ENCODE data around the gene NUAK2. TPM values are rescaled to one million over a fixed set of nuclear protein-coding genes. Genes with fewer than 3 reads are reported as not detected.

Gene NUAK2
- total and polyA plus RNA-seq, 2 of the 8 experiments (the other 6 are each of a cell fraction or from before 2014, with no cell fraction given): 9.4 to 12.9 TPM

DNA sequence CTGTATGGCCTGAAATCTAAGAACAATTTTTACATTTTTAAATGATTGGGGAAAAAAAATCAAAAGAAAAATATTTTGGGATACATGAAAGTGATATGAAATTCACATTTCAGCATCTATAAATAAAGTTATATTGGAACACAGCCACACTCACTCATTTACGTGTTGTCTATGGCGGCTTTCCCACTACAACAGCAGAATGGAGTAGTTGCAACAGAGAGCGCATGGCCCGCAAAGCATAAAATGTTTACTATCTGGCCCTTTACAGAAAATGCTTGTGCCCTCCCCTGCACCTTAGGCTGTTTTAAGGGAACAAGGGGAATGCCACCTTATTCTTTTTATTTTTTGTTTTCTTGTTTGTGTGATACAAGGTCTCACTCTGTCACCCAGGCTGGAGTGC, 31.6 kb upstream of the NUAK2 start (continued):
- TF ChIP-seq, protein P1, sequence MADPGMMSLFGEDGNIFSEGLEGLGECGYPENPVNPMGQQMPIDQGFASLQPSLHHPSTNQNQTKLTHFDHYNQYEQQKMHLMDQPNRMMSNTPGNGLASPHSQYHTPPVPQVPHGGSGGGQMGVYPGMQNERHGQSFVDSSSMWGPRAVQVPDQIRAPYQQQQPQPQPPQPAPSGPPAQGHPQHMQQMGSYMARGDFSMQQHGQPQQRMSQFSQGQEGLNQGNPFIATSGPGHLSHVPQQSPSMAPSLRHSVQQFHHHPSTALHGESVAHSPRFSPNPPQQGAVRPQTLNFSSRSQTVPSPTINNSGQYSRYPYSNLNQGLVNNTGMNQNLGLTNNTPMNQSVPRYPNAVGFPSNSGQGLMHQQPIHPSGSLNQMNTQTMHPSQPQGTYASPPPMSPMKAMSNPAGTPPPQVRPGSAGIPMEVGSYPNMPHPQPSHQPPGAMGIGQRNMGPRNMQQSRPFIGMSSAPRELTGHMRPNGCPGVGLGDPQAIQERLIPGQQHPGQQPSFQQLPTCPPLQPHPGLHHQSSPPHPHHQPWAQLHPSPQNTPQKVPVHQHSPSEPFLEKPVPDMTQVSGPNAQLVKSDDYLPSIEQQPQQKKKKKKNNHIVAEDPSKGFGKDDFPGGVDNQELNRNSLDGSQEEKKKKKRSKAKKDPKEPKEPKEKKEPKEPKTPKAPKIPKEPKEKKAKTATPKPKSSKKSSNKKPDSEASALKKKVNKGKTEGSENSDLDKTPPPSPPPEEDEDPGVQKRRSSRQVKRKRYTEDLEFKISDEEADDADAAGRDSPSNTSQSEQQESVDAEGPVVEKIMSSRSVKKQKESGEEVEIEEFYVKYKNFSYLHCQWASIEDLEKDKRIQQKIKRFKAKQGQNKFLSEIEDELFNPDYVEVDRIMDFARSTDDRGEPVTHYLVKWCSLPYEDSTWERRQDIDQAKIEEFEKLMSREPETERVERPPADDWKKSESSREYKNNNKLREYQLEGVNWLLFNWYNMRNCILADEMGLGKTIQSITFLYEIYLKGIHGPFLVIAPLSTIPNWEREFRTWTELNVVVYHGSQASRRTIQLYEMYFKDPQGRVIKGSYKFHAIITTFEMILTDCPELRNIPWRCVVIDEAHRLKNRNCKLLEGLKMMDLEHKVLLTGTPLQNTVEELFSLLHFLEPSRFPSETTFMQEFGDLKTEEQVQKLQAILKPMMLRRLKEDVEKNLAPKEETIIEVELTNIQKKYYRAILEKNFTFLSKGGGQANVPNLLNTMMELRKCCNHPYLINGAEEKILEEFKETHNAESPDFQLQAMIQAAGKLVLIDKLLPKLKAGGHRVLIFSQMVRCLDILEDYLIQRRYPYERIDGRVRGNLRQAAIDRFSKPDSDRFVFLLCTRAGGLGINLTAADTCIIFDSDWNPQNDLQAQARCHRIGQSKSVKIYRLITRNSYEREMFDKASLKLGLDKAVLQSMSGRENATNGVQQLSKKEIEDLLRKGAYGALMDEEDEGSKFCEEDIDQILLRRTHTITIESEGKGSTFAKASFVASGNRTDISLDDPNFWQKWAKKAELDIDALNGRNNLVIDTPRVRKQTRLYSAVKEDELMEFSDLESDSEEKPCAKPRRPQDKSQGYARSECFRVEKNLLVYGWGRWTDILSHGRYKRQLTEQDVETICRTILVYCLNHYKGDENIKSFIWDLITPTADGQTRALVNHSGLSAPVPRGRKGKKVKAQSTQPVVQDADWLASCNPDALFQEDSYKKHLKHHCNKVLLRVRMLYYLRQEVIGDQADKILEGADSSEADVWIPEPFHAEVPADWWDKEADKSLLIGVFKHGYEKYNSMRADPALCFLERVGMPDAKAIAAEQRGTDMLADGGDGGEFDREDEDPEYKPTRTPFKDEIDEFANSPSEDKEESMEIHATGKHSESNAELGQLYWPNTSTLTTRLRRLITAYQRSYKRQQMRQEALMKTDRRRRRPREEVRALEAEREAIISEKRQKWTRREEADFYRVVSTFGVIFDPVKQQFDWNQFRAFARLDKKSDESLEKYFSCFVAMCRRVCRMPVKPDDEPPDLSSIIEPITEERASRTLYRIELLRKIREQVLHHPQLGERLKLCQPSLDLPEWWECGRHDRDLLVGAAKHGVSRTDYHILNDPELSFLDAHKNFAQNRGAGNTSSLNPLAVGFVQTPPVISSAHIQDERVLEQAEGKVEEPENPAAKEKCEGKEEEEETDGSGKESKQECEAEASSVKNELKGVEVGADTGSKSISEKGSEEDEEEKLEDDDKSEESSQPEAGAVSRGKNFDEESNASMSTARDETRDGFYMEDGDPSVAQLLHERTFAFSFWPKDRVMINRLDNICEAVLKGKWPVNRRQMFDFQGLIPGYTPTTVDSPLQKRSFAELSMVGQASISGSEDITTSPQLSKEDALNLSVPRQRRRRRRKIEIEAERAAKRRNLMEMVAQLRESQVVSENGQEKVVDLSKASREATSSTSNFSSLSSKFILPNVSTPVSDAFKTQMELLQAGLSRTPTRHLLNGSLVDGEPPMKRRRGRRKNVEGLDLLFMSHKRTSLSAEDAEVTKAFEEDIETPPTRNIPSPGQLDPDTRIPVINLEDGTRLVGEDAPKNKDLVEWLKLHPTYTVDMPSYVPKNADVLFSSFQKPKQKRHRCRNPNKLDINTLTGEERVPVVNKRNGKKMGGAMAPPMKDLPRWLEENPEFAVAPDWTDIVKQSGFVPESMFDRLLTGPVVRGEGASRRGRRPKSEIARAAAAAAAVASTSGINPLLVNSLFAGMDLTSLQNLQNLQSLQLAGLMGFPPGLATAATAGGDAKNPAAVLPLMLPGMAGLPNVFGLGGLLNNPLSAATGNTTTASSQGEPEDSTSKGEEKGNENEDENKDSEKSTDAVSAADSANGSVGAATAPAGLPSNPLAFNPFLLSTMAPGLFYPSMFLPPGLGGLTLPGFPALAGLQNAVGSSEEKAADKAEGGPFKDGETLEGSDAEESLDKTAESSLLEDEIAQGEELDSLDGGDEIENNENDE (IDR thresholded peaks at IDR 0.05; ENCODE audit: insufficient replicate concordance, low read length): no peak
- TF ChIP-seq HDAC6 (IDR thresholded peaks at IDR 0.05; ENCODE audit: low read depth, low read length): no peak
- no peak for TF ChIP-seq SP4 (IDR thresholded peaks at IDR 0.05; ENCODE audit: low read length)
- no peak for TF ChIP-seq BCL11A (IDR thresholded peaks at IDR 0.05; ENCODE audit: low read depth in 2 of 2, low read length in 2 of 2)
- no peak for TF ChIP-seq SUZ12 (IDR thresholded peaks at IDR 0.05; ENCODE audit: low read length)
- no peak for TF ChIP-seq CBX5 (IDR thresholded peaks at IDR 0.05; ENCODE audit: low read depth, low read length)
- TF ChIP-seq, protein P2, sequence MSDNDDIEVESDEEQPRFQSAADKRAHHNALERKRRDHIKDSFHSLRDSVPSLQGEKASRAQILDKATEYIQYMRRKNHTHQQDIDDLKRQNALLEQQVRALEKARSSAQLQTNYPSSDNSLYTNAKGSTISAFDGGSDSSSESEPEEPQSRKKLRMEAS (IDR thresholded peaks at IDR 0.05): no peak
- no peak for TF ChIP-seq JUN (IDR thresholded peaks at IDR 0.05; ENCODE audit: low read depth, low read length)
- no peak for TF ChIP-seq GTF2F1 (IDR thresholded peaks at IDR 0.05; ENCODE audit: borderline replicate concordance, low read depth, low read length)
- no peak for TF ChIP-seq SAP30 (IDR thresholded peaks at IDR 0.05; ENCODE audit: insufficient read depth, insufficient replicate concordance, low read length)
- no peak for TF ChIP-seq SP1 (IDR thresholded peaks at IDR 0.05; ENCODE audit: low read depth, low read length)
- TF ChIP-seq KDM5A (IDR thresholded peaks at IDR 0.05; ENCODE audit: low read length): no peak
